Tibial nerve (tissue), 3 donors: Measurements from ENCODE around the gene NFAT5.

Experiments used
- CTCF ChIP-seq, 5 experiments: fragments of 200-600 bp in 3 of 5; fragments of 450-650 bp in 2 of 5; sonication (generic) in 3 of 5; IDR thresholded peaks; one replicate each; pipeline ENCODE4 v1.5.1; 2016 to 2019; ENCODE audit warnings: antibody characterized with exemption in 5 of 5, mild to moderate bottlenecking in 3 of 5, moderate library complexity in 2 of 5
- POLR2A ChIP-seq, 2 donors: fragments of 450-650 bp; IDR thresholded peaks; one replicate each; pipeline ENCODE4 v1.6.1; 2017; ENCODE audit warnings: antibody characterized with exemption in 2 of 2, mild to moderate bottlenecking in 2 of 2, moderate library complexity in 2 of 2

GRCh38 chr16:69663846-69664245, 98.1 kb downstream of the NFAT5 start:
- no peak for TF ChIP-seq CTCF (IDR thresholded peaks at IDR 0.05)
- no peak for TF ChIP-seq POLR2A (IDR thresholded peaks at IDR 0.05)
